ENCODE data around the gene KCNK7.
"Not testable (repeated sequence)": the region's sequence is repeated elsewhere in the genome, so short reads cannot be mapped to it uniquely, and the experiment has no call there.

KCNK7 gene

GRCh38 chr11:65574811-65575567 lies 20.6 kb downstream of the KCNK7 start:
- DNase-seq (ENCODE audit: insufficient read length, low spot score) (no peak), FAIRE-seq (peak; percentile 90)

- DNase-seq (ENCODE audit: insufficient read length, low spot score) (peak; percentile 97), FAIRE-seq (peak; percentile 67)
Measured at GRCh38 chr11:65574109-65574810, 21.3 kb downstream of the KCNK7 start.

- DNase-seq (ENCODE audit: insufficient read length, low spot score) (no peak), FAIRE-seq (no peak)
Measured at GRCh38 chr11:65573391-65574079, 22.1 kb downstream of the KCNK7 start.

- no peak for DNase-seq (ENCODE audit: insufficient read length, low spot score)
- peak; percentile 70 for FAIRE-seq
Measured at GRCh38 chr11:65572356-65573051, 23.1 kb downstream of the KCNK7 start, which contains the start of gene FAM89B. TSS of gene FAM89B (plus strand) at chr11:65572538. CDS start at chr11:65572670, 132 bp downstream.

- FAIRE-seq (no peak), DNase-seq (ENCODE audit: insufficient read length, low spot score) (no peak)
Measured at GRCh38 chr11:65571940-65572339, 23.7 kb downstream of the KCNK7 start.

GRCh38 chr11:65571420-65571819 lies 24.2 kb downstream of the KCNK7 start:
- no peak for FAIRE-seq
- no peak for DNase-seq (ENCODE audit: insufficient read length, low spot score)

GRCh38 chr11:65569973-65570918 lies 25.4 kb downstream of the KCNK7 start, which contains the start of gene ZNRD2:
TSS of gene ZNRD2 (plus strand) at chr11:65570477. CDS start at chr11:65570492, 15 bp downstream.
- peak; percentile 92 for FAIRE-seq
- peak; percentile 95 for DNase-seq (ENCODE audit: insufficient read length, low spot score)

GRCh38 chr11:65569164-65569972 lies 26.2 kb downstream of the KCNK7 start:
- DNase-seq (ENCODE audit: insufficient read length, low spot score), result no peak
- no peak for FAIRE-seq

- DNase-seq (ENCODE audit: insufficient read length, low spot score) (no peak), FAIRE-seq (no peak)
Measured at GRCh38 chr11:65565624-65566453, 29.8 kb downstream of the KCNK7 start.

GRCh38 chr11:65564879-65565559 lies 30.6 kb downstream of the KCNK7 start:
- not testable (repeated sequence) for DNase-seq (ENCODE audit: insufficient read length, low spot score); FAIRE-seq

- DNase-seq (ENCODE audit: insufficient read length, low spot score) (no peak), FAIRE-seq (no peak)
Measured at GRCh38 chr11:65563601-65564000, 32.0 kb downstream of the KCNK7 start.

- FAIRE-seq, result no peak
- no peak for DNase-seq (ENCODE audit: insufficient read length, low spot score)
Measured at GRCh38 chr11:65562788-65563187, 32.8 kb downstream of the KCNK7 start.

- DNase-seq (ENCODE audit: insufficient read length, low spot score) (no peak), FAIRE-seq (no peak)
Measured at GRCh38 chr11:65562020-65562419, 33.6 kb downstream of the KCNK7 start.

GRCh38 chr11:65560555-65561418 lies 34.8 kb downstream of the KCNK7 start:
- DNase-seq (ENCODE audit: insufficient read length, low spot score) (no peak), FAIRE-seq (no peak)

- DNase-seq (ENCODE audit: insufficient read length, low spot score), result no peak
- no peak for FAIRE-seq
Measured at GRCh38 chr11:65559951-65560537, 35.6 kb downstream of the KCNK7 start.

- DNase-seq (ENCODE audit: insufficient read length, low spot score) (no peak), FAIRE-seq (no peak)
Measured at GRCh38 chr11:65559535-65559934, 36.1 kb downstream of the KCNK7 start.

All from GM19239 (cell line).